Tibial artery (tissue), 4 donors: ENCODE results near the gene ADGRD2.

Experiments used
- DNase-seq, 2 donors: peaks; one replicate each; pipeline ENCODE4 v3.0.0-alpha.2; 2019
- H3K27ac ChIP-seq, 2 donors: fragments of 200-600 bp; sonication (generic) in 1 of 2; 1 replicate in 1 of 2; 2 replicates in 1 of 2; pipeline ENCODE4 v1.5.1; 2018 to 2019; ENCODE audit warnings: mild to moderate bottlenecking in 1 of 2
- H3K27me3 ChIP-seq, 2 donors: fragments of 200-600 bp; sonication (generic) in 1 of 2; one replicate each; pipeline versions ENCODE4 v1.5.1 to v1.6.0; 2016 to 2019
- H3K36me3 ChIP-seq, 3 donors: fragments of 200-600 bp; sonication (generic) in 2 of 3; one replicate each; pipeline ENCODE4 v1.5.1; 2016 to 2019; ENCODE audit warnings: mild to moderate bottlenecking in 2 of 3
- H3K4me1 ChIP-seq, 4 donors: fragments of 200-600 bp; sonication (generic) in 2 of 4; 1 replicate in 3 of 4; 2 replicates in 1 of 4; pipeline ENCODE4 v1.5.1; 2016 to 2019
- H3K4me3 ChIP-seq, 2 donors: fragments of 200-600 bp; sonication (generic) in 1 of 2; 1 replicate in 1 of 2; 2 replicates in 1 of 2; pipeline ENCODE4 v1.5.1; 2018 to 2019; ENCODE audit warnings: mild to moderate bottlenecking in 2 of 2
- H3K9me3 ChIP-seq, 3 donors: fragments of 200-600 bp; sonication (generic) in 1 of 3; one replicate each; pipeline ENCODE4 v1.5.1; 2016 to 2019
- CTCF ChIP-seq, 2 experiments: fragments of 200-600 bp in 1 of 2; fragments of 450-650 bp in 1 of 2; IDR thresholded peaks; one replicate each; pipeline ENCODE4 v1.5.1; 2017 to 2019; ENCODE audit warnings: antibody characterized with exemption in 2 of 2, mild to moderate bottlenecking in 1 of 2, moderate library complexity in 1 of 2
- intact Hi-C: fragments of 100-400 bp; cut with DNase I; formaldehyde crosslinking; loops from one replicate; pipeline ENCODE4 v1.15.0; 2023; ENCODE audit warnings: low total_unique reads

Gene ADGRD2

GRCh38 chr9:124477648-124478285 is 27.5 kb downstream of the ADGRD2 start:
- no peaks in the 10 kb centered on the region for H3K36me3 ChIP-seq
- TF ChIP-seq CTCF (IDR thresholded peaks at IDR 0.05) = no peak
- peaks cover 0 to 95% of the 10 kb centered on the region in 2 donors for H3K27me3 ChIP-seq
- H3K4me3 ChIP-seq = peak overlapping the region in 1 of 2 donors; percentile 27
- no peak for DNase-seq
- H3K27ac ChIP-seq = no peak overlapping the region
- H3K4me1 ChIP-seq = peaks cover 0 to 16% (median 10%) of the 10 kb centered on the region in 4 donors
- no peaks in the 10 kb centered on the region for H3K9me3 ChIP-seq
- intact Hi-C loops = no loop called here

DNA sequence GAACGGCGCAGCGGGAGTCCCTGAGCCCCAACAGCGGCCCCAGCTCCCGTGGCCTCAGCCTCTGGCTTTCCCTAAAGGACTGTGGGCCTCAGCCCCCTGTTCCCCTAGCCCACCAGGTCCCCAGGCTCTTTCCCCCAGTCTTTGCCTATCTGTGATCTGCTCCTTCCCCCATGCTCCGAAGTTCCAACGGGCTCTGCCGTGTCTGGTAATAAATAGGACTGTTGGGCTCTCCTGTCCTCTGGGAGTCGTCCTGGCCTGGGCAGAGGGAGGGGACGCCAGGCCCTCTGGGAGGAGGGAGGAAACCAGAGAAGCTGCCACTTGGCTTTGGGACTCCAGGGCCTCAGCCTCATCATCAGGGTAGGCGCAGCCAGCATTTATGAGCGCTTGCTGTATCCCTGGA is 28.1 kb downstream of the ADGRD2 start:
- Histone ChIP-seq H3K27ac (no peak overlapping the region), H3K36me3 (no peaks in the 10 kb centered on the region), H3K27me3 (peaks cover 0 to 98% of the 10 kb centered on the region in 2 donors), H3K4me3 (no peak overlapping the region), H3K4me1 (peaks cover 0 to 16% (median 10%) of the 10 kb centered on the region in 4 donors), H3K9me3 (no peaks in the 10 kb centered on the region)
- intact Hi-C loops = no loop called here
- no peak for DNase-seq
- no peak for TF ChIP-seq CTCF (IDR thresholded peaks at IDR 0.05)

- H3K27me3 ChIP-seq = peaks cover 0 to 97% of the 10 kb centered on the region in 2 donors
- TF ChIP-seq CTCF (IDR thresholded peaks at IDR 0.05) = no peak
Measured at GRCh38 chr9:124479371-124479770, 29.1 kb downstream of the ADGRD2 start.

GRCh38 chr9:124479947-124480620 is 29.8 kb downstream of the ADGRD2 start:
- no peak overlapping the region for H3K27ac ChIP-seq
- no peak overlapping the region for H3K4me3 ChIP-seq
- TF ChIP-seq CTCF (IDR thresholded peaks at IDR 0.05) = no peak
- peaks cover 0 to 16% (median 10%) of the 10 kb centered on the region in 4 donors for H3K4me1 ChIP-seq
- H3K36me3 ChIP-seq = no peaks in the 10 kb centered on the region
- intact Hi-C loops = no loop called here
- H3K27me3 ChIP-seq = peaks cover 0 to 96% of the 10 kb centered on the region in 2 donors
- DNase-seq = no peak
- no peaks in the 10 kb centered on the region for H3K9me3 ChIP-seq

More at GRCh38 chr9:124479371-124479770, 29.1 kb downstream of the ADGRD2 start:
- H3K4me3 ChIP-seq = no peak overlapping the region
- intact Hi-C loops = no loop called here
- no peak overlapping the region for H3K27ac ChIP-seq
- DNase-seq = no peak
- H3K9me3 ChIP-seq = no peaks in the 10 kb centered on the region
- H3K36me3 ChIP-seq = no peaks in the 10 kb centered on the region
- H3K4me1 ChIP-seq = peaks cover 0 to 16% (median 10%) of the 10 kb centered on the region in 4 donors

- Histone ChIP-seq H3K4me1 (peaks cover 0 to 16% (median 10%) of the 10 kb centered on the region in 4 donors), H3K27ac (no peak overlapping the region), H3K27me3 (peaks cover 0 to 96% of the 10 kb centered on the region in 2 donors), H3K9me3 (no peaks in the 10 kb centered on the region), H3K36me3 (no peaks in the 10 kb centered on the region), H3K4me3 (no peak overlapping the region)
- no peak for TF ChIP-seq CTCF (IDR thresholded peaks at IDR 0.05)
- DNase-seq = no peak
- intact Hi-C loops = no loop called here
Measured at GRCh38 chr9:124480621-124480981, 30.4 kb downstream of the ADGRD2 start.
